GM12878 (cell line): ENCODE measurements around the gene XRCC2.

Experiments used
- BRCA1 ChIP-seq: IDR thresholded peaks from 2 replicates; pipeline ENCODE4 v1.6.1; 2011; ENCODE audit warnings: low read depth, low read length, improper control_type of control experiment
- DPF2 ChIP-seq: fragments of 450-650 bp; IDR thresholded peaks from 2 replicates; pipeline ENCODE4 v1.6.1; 2017; ENCODE audit warnings: mild to moderate bottlenecking
- EZH2 ChIP-seq: IDR thresholded peaks from 2 replicates; pipeline ENCODE4 v1.6.1; 2012; ENCODE audit warnings: low read depth, mild to moderate bottlenecking, control low read depth, inconsistent platforms, low read length, borderline replicate concordance; ENCODE audit not compliant: control insufficient read depth
- KDM1A ChIP-seq: fragments of 200-600 bp; sonication (generic); IDR thresholded peaks from 2 replicates; pipeline ENCODE4 v1.6.1; 2016; ENCODE audit warnings: borderline replicate concordance
- POU2F2 ChIP-seq: IDR thresholded peaks from 3 replicates; pipeline ENCODE4 v1.6.1; 2011; ENCODE audit warnings: low read depth, mild to moderate bottlenecking, low read length, borderline replicate concordance
- RAD21 ChIP-seq: IDR thresholded peaks from 2 replicates; pipeline ENCODE4 v1.6.1; 2011; ENCODE audit warnings: mild to moderate bottlenecking, low read depth, low read length, moderate library complexity; ENCODE audit not compliant: insufficient read depth
- RCOR1 ChIP-seq: conservative IDR thresholded peaks from 2 replicates; pipeline ENCODE4 v1.6.1; 2012; ENCODE audit warnings: low read depth, low read length, improper control_type of control experiment
- SRF ChIP-seq, 2 experiments: IDR thresholded peaks; 2 replicates each; pipeline ENCODE4 v1.6.1; 2011; ENCODE audit warnings: low read depth in 2 of 2, low read length in 2 of 2, mild to moderate bottlenecking in 1 of 2, moderate library complexity in 1 of 2
- SUZ12 ChIP-seq: fragments of 200-600 bp; sonication (generic); IDR thresholded peaks from one replicate; pipeline ENCODE4 v1.6.1; 2018; ENCODE audit warnings: antibody characterized with exemption, mild to moderate bottlenecking; ENCODE audit not compliant: unreplicated experiment
- YY1 ChIP-seq: IDR thresholded peaks from 2 replicates; pipeline ENCODE4 v1.6.1; 2011; ENCODE audit warnings: low read depth, mild to moderate bottlenecking, low read length
- TF ChIP-seq, protein P1 (sequence below): fragments of 450-650 bp; IDR thresholded peaks from 2 replicates; pipeline ENCODE4 v1.6.1; 2017; ENCODE audit warnings: mild to moderate bottlenecking
- TF ChIP-seq, protein P2 (sequence below), 3 experiments: IDR thresholded peaks in 2 of 3; conservative IDR thresholded peaks in 1 of 3; 2 replicates each; pipeline ENCODE4 v1.5.1; 2011; ENCODE audit warnings: low read depth in 3 of 3, low read length in 3 of 3, mild to moderate bottlenecking in 3 of 3, control low read depth in 2 of 3, moderate library complexity in 2 of 3, inconsistent platforms in 1 of 3, mixed read lengths in 1 of 3; ENCODE audit not compliant: control insufficient read depth in 2 of 3, insufficient read depth in 1 of 3; ENCODE audit errors: extremely low read depth in 1 of 3
- TF ChIP-seq, protein P3 (sequence below): IDR thresholded peaks from 2 replicates; pipeline ENCODE4 v1.6.1; 2012; ENCODE audit warnings: low read length, inconsistent platforms

DNA sequence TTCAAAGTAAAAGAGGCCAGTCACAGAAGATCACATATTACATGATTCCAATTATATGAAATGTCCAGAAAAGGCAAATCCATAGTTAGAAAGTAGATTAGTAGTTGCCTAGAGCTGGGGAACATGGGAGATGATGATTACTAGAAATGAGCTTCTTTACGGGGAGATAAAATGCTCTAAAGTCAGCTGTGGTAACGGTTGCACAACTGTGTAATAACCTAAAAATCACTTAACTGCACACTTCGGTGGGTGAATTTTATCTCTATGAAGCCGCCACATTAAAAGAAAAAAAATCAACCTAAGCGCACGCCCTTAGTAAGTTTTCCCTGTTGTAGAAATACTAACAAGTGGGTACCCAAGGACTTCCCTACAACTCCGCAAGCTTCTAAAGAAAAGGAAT is 15.9 kb downstream of the XRCC2 start:
- TF ChIP-seq SRF (IDR thresholded peaks at IDR 0.05; ENCODE audit: low read depth in 2 of 2, low read length in 2 of 2) = no peak
- TF ChIP-seq RCOR1 = no peak
- TF ChIP-seq BRCA1 = no peak
- TF ChIP-seq RAD21 = no peak
- no peak for TF ChIP-seq POU2F2
- TF ChIP-seq KDM1A = no peak
- TF ChIP-seq, protein P1, sequence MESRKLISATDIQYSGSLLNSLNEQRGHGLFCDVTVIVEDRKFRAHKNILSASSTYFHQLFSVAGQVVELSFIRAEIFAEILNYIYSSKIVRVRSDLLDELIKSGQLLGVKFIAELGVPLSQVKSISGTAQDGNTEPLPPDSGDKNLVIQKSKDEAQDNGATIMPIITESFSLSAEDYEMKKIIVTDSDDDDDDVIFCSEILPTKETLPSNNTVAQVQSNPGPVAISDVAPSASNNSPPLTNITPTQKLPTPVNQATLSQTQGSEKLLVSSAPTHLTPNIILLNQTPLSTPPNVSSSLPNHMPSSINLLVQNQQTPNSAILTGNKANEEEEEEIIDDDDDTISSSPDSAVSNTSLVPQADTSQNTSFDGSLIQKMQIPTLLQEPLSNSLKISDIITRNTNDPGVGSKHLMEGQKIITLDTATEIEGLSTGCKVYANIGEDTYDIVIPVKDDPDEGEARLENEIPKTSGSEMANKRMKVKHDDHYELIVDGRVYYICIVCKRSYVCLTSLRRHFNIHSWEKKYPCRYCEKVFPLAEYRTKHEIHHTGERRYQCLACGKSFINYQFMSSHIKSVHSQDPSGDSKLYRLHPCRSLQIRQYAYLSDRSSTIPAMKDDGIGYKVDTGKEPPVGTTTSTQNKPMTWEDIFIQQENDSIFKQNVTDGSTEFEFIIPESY = no peak
- TF ChIP-seq, protein P2, sequence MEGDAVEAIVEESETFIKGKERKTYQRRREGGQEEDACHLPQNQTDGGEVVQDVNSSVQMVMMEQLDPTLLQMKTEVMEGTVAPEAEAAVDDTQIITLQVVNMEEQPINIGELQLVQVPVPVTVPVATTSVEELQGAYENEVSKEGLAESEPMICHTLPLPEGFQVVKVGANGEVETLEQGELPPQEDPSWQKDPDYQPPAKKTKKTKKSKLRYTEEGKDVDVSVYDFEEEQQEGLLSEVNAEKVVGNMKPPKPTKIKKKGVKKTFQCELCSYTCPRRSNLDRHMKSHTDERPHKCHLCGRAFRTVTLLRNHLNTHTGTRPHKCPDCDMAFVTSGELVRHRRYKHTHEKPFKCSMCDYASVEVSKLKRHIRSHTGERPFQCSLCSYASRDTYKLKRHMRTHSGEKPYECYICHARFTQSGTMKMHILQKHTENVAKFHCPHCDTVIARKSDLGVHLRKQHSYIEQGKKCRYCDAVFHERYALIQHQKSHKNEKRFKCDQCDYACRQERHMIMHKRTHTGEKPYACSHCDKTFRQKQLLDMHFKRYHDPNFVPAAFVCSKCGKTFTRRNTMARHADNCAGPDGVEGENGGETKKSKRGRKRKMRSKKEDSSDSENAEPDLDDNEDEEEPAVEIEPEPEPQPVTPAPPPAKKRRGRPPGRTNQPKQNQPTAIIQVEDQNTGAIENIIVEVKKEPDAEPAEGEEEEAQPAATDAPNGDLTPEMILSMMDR (IDR thresholded peaks at IDR 0.05 in 2 of 3, conservative IDR thresholded peaks at IDR 0.05 in 1 of 3; ENCODE audit: control insufficient read depth in 2 of 3, extremely low read depth in 1 of 3, insufficient read depth in 1 of 3, low read depth in 3 of 3, low read length in 3 of 3) = no peak
- no peak for TF ChIP-seq EZH2
- TF ChIP-seq SUZ12 = no peak
- TF ChIP-seq, protein P3, sequence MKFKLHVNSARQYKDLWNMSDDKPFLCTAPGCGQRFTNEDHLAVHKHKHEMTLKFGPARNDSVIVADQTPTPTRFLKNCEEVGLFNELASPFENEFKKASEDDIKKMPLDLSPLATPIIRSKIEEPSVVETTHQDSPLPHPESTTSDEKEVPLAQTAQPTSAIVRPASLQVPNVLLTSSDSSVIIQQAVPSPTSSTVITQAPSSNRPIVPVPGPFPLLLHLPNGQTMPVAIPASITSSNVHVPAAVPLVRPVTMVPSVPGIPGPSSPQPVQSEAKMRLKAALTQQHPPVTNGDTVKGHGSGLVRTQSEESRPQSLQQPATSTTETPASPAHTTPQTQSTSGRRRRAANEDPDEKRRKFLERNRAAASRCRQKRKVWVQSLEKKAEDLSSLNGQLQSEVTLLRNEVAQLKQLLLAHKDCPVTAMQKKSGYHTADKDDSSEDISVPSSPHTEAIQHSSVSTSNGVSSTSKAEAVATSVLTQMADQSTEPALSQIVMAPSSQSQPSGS = no peak
- TF ChIP-seq YY1 = no peak
- TF ChIP-seq DPF2 = no peak
